Liver (tissue), 9 donors: ENCODE measurements around the gene MAPK7. TPM values are rescaled to one million over a fixed set of nuclear protein-coding genes. Genes with fewer than 3 reads are reported as not detected.

Source experiments
- DNase-seq: peaks from one replicate; pipeline ENCODE4 v3.0.0-alpha.2; 2017; ENCODE audit warnings: low spot score
- H3K27ac ChIP-seq, 2 donors: one replicate each; pipeline ENCODE4 v1.7.0; 2013; ENCODE audit warnings: inconsistent platforms in 2 of 2, low read length in 2 of 2, control low read depth in 1 of 2, low read depth in 1 of 2, mild to moderate bottlenecking in 1 of 2
- H3K27me3 ChIP-seq, 4 donors: one replicate each; pipeline versions ENCODE4 v1.6.1 to v1.7.0; 2013; ENCODE audit warnings: low read length in 3 of 4, inconsistent platforms in 1 of 4, mild to moderate bottlenecking in 1 of 4, moderate library complexity in 1 of 4; ENCODE audit not compliant: control insufficient read depth in 4 of 4, insufficient read depth in 4 of 4
- H3K36me3 ChIP-seq, 4 donors: one replicate each; pipeline versions ENCODE4 v1.6.1 to v1.7.0; 2013; ENCODE audit warnings: low read length in 3 of 4, mild to moderate bottlenecking in 3 of 4, low read depth in 1 of 4, moderate library complexity in 1 of 4; ENCODE audit not compliant: control insufficient read depth in 4 of 4, insufficient read depth in 3 of 4
- H3K4me1 ChIP-seq, 4 donors: one replicate each; pipeline versions ENCODE4 v1.6.1 to v1.7.0; 2013; ENCODE audit warnings: low read length in 3 of 4, mild to moderate bottlenecking in 3 of 4, moderate library complexity in 1 of 4; ENCODE audit not compliant: control insufficient read depth in 4 of 4, insufficient read depth in 4 of 4
- H3K4me3 ChIP-seq, 3 donors: one replicate each; pipeline versions ENCODE4 v1.6.1 to v1.7.0; 2013; ENCODE audit warnings: low read length in 3 of 3, control low read depth in 1 of 3, low read depth in 1 of 3, mild to moderate bottlenecking in 1 of 3
- H3K9ac ChIP-seq, 2 donors: one replicate each; pipeline ENCODE4 v1.7.0; 2013; ENCODE audit warnings: low read length in 2 of 2, mild to moderate bottlenecking in 2 of 2, moderate library complexity in 2 of 2, control low read depth in 1 of 2, low read depth in 1 of 2
- H3K9me3 ChIP-seq, 4 donors: one replicate each; pipeline versions ENCODE4 v1.6.1 to v1.7.0; 2013; ENCODE audit warnings: low read length in 3 of 4; ENCODE audit not compliant: control insufficient read depth in 4 of 4
- EGR1 ChIP-seq, 2 donors: IDR thresholded peaks; 2 replicates each; pipeline ENCODE4 v1.6.1; 2016 to 2018; ENCODE audit warnings: antibody characterized with exemption in 2 of 2, low read depth in 2 of 2
- FOXA1 ChIP-seq: IDR thresholded peaks from 2 replicates; pipeline ENCODE4 v1.6.1; 2016; ENCODE audit warnings: antibody characterized with exemption
- GABPA ChIP-seq, 2 donors: IDR thresholded peaks in 1 of 2; conservative IDR thresholded peaks in 1 of 2; 2 replicates each; pipeline ENCODE4 v1.6.1; 2016; ENCODE audit warnings: antibody characterized with exemption in 2 of 2, mild to moderate bottlenecking in 1 of 2, moderate library complexity in 1 of 2
- HNF4A ChIP-seq, 2 donors: conservative IDR thresholded peaks; 2 replicates each; pipeline ENCODE4 v1.6.1; 2016; ENCODE audit warnings: antibody characterized with exemption in 2 of 2, mild to moderate bottlenecking in 2 of 2
- HNF4G ChIP-seq: IDR thresholded peaks from 2 replicates; pipeline ENCODE4 v1.6.1; 2016; ENCODE audit warnings: antibody characterized with exemption
- JUND ChIP-seq, 2 donors: IDR thresholded peaks; 2 replicates each; pipeline ENCODE4 v1.6.1; 2016; ENCODE audit warnings: antibody characterized with exemption in 2 of 2
- NR2F2 ChIP-seq: IDR thresholded peaks from 2 replicates; pipeline ENCODE4 v1.6.1; 2016; ENCODE audit warnings: antibody characterized with exemption
- RAD21 ChIP-seq, 2 donors: IDR thresholded peaks; 2 replicates each; pipeline ENCODE4 v1.6.1; 2016; ENCODE audit warnings: antibody characterized with exemption in 2 of 2, mild to moderate bottlenecking in 2 of 2
- RXRA ChIP-seq, 2 donors: IDR thresholded peaks; 2 replicates each; pipeline ENCODE4 v1.6.1; 2017 to 2018; ENCODE audit warnings: antibody characterized with exemption in 2 of 2, mild to moderate bottlenecking in 1 of 2
- SP1 ChIP-seq: IDR thresholded peaks from 2 replicates; pipeline ENCODE4 v1.6.1; 2018; ENCODE audit warnings: antibody characterized with exemption, mild to moderate bottlenecking
- TAF1 ChIP-seq: conservative IDR thresholded peaks from 2 replicates; pipeline ENCODE4 v1.6.1; 2016; ENCODE audit warnings: antibody characterized with exemption, mild to moderate bottlenecking
- YY1 ChIP-seq: IDR thresholded peaks from 2 replicates; pipeline ENCODE4 v1.6.1; 2016; ENCODE audit warnings: antibody characterized with exemption, mild to moderate bottlenecking
- WGBS: extraction: QIAGEN DNeasy Blood & Tissue Kit; methylation state at CpG from one replicate; pipeline ENCODE4 v1.1.7; 2013; 5-methylcytosine and 5-hydroxymethylcytosine counted together
- polyA plus RNA-seq, 2 donors: library from polyadenylated mRNA; stranded (reverse) in 1 of 2; unstranded in 1 of 2; fragments of 200-250 nt in 1 of 2; fragments of >200 nt in 1 of 2; fragmentation: Nextera tagmentation in 1 of 2; extraction: Ambion mirVana in 1 of 2; gene quantifications; one replicate each; pipeline versions ENCODE4 v1.2.1 to v1.2.3, GENCODE V29; 2013 to 2015
- total RNA-seq, 2 donors: library from RNA; depleted of rRNA; stranded (reverse); fragments of >200 nt; gene quantifications; one replicate each; pipeline ENCODE4 v1.2.3, GENCODE V29; 2014
- TF ChIP-seq, protein P1 (sequence below): IDR thresholded peaks from 2 replicates; pipeline ENCODE4 v1.6.1; 2016; ENCODE audit warnings: antibody characterized with exemption
- TF ChIP-seq, protein P2 (sequence below): fragments of 150-350 bp; IDR thresholded peaks from 2 replicates; pipeline ENCODE4 v1.5.1; 2017; ENCODE audit warnings: improper control_type of control experiment, low read depth, low read length; ENCODE audit not compliant: missing input control
- TF ChIP-seq, protein P3 (sequence below): IDR thresholded peaks from 2 replicates; pipeline ENCODE4 v1.6.1; 2016; ENCODE audit warnings: antibody characterized with exemption
- TF ChIP-seq, protein P4 (sequence below): IDR thresholded peaks from 2 replicates; pipeline ENCODE4 v1.6.1; 2016; ENCODE audit warnings: antibody characterized with exemption
- TF ChIP-seq, protein P5 (sequence below): IDR thresholded peaks from 2 replicates; pipeline ENCODE4 v1.6.1; 2016; ENCODE audit warnings: antibody characterized with exemption, mild to moderate bottlenecking
- donor health status: healthy.
- donor health status: healthy.
- donor health status: healthy.
- donor health status: healthy.
- donor health status: healthy.

The MAPK7 gene
- total and polyA plus RNA-seq, 4 donors: 3.4 to 8.8 (median 5.2) TPM

DNA sequence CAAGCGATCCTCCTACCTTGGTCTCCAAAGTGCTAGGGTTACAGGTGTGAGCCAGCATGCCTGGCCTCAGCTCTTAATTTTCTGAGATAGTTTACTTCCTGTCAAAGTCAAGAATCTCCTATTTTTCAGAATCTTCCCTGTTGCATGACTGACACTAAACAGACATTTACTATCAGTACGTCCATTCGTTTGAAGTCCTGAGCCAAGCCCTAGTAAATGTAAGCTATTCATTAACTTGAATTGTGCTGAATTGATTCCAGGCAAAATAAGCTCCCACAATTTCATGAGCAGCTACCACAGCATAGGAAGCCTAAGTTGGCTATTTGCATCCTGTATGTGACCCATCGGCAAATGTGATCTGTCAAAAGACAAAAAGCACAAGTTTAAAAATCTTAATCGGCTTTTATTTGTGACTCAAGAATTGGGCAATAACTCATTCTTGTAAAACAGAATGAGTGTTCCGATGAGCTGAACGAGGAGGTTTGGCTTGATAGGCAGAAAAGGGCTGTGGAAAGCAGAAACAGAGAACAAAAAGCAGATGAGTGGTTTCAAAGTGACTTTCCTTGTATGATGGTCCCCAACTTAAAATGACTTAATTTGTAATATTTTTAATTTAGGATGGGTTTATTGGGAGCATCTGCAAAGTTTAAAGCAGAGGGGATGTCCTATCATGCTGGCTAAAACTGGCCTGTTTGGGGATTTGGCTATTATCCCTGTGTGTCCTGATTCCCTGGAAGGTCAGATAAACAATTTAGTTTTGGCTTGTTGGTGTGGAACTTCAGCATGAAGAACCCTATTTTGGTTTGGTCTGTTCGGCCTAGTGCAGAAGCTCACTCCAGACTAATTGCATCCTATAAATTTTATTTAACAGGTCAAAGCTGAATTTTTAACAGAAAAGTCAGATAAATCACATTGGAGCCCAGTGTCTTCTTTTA is 46.9 kb downstream of the MAPK7 start:
- Histone ChIP-seq H3K27ac (peak overlapping the region in 1 of 2 donors; percentile 20), H3K27me3 (peaks cover 0 to 5% (median 0%) of the 10 kb centered on the region in 4 donors), H3K4me3 (no peak overlapping the region), H3K9ac (no peak overlapping the region), H3K9me3 (no peaks in the 10 kb centered on the region), H3K4me1 (peaks cover 0 to 10% (median 6%) of the 10 kb centered on the region in 4 donors), H3K36me3 (no peaks in the 10 kb centered on the region)
- DNase-seq: no peak
- WGBS: 40% methylated on average over 8 of the region's 8 CpGs
- TF ChIP-seq, protein P1, sequence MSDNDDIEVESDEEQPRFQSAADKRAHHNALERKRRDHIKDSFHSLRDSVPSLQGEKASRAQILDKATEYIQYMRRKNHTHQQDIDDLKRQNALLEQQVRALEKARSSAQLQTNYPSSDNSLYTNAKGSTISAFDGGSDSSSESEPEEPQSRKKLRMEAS: peak; percentile 11
- TF ChIP-seq JUND (IDR thresholded peaks at IDR 0.05): peak in 1 of 2 donors; percentile 10
- TF ChIP-seq RAD21 (IDR thresholded peaks at IDR 0.05): no peak
- TF ChIP-seq SP1: peak; percentile 24
- peak in 1 of 2 donors; percentile 11 for TF ChIP-seq HNF4A (conservative IDR thresholded peaks at IDR 0.05)

DNA sequence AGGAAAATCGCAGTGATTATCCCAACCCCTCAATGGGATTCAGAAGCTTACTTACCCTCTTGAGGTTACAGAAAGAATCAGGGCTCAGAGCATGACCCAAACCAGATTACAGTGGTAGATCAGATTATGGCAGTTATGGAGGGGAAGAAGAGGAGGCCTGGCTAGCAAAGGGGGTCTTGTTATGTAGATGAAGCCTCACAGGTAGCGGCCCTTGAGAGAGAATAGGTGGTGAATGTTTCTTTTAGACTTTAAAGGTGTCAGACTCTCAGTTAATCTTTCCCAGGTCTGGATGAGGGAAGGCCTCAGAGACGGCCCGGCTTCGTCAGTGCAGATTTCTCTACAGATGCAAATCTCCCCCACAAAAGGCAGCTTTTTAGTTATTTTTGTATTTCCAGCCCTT is 48.3 kb downstream of the MAPK7 start:
- no peak overlapping the region for H3K27ac ChIP-seq
- WGBS: 96% methylated on average over 5 of the region's 5 CpGs
- no peak for DNase-seq

DNA sequence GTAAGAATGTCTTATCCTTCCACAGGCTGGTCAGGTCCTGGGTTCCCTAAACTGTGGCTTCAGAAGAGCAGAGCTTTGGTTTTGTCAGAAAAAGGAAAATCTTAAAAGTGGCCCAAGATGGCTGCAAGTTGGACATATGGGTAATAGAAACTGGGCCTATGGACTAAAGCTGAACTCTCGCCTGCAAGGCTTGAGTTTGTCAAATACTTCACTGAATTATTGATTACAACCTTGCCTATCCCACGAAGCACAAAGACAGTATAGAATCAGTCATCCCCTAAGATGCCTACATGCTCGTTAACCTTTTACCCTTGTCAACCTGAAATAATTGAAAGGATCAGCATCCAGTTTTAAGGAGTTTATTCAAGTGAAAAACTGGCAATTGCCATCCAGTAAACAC is 53.4 kb downstream of the MAPK7 start:
- H3K4me3 ChIP-seq: no peak overlapping the region
- H3K27me3 ChIP-seq: peaks cover 0 to 2% (median 0%) of the 10 kb centered on the region in 4 donors
- 72% methylated on average over 3 of the region's 3 CpGs for WGBS
- H3K4me1 ChIP-seq: no peaks in the 10 kb centered on the region
- no peaks in the 10 kb centered on the region for H3K36me3 ChIP-seq
- H3K9me3 ChIP-seq: no peaks in the 10 kb centered on the region
- no peak overlapping the region for H3K9ac ChIP-seq
- no peak for DNase-seq
- H3K27ac ChIP-seq: no peak overlapping the region
- TF ChIP-seq, protein P2, sequence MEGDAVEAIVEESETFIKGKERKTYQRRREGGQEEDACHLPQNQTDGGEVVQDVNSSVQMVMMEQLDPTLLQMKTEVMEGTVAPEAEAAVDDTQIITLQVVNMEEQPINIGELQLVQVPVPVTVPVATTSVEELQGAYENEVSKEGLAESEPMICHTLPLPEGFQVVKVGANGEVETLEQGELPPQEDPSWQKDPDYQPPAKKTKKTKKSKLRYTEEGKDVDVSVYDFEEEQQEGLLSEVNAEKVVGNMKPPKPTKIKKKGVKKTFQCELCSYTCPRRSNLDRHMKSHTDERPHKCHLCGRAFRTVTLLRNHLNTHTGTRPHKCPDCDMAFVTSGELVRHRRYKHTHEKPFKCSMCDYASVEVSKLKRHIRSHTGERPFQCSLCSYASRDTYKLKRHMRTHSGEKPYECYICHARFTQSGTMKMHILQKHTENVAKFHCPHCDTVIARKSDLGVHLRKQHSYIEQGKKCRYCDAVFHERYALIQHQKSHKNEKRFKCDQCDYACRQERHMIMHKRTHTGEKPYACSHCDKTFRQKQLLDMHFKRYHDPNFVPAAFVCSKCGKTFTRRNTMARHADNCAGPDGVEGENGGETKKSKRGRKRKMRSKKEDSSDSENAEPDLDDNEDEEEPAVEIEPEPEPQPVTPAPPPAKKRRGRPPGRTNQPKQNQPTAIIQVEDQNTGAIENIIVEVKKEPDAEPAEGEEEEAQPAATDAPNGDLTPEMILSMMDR: no peak
- TF ChIP-seq JUND (IDR thresholded peaks at IDR 0.05): no peak
- TF ChIP-seq, protein P3, sequence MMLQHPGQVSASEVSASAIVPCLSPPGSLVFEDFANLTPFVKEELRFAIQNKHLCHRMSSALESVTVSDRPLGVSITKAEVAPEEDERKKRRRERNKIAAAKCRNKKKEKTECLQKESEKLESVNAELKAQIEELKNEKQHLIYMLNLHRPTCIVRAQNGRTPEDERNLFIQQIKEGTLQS: no peak
- TF ChIP-seq, protein P1: no peak
- TF ChIP-seq RAD21 (IDR thresholded peaks at IDR 0.05): no peak
- TF ChIP-seq HNF4G: no peak
- TF ChIP-seq FOXA1: no peak
- no peak for TF ChIP-seq NR2F2
- no peak for TF ChIP-seq YY1
- TF ChIP-seq, protein P4, sequence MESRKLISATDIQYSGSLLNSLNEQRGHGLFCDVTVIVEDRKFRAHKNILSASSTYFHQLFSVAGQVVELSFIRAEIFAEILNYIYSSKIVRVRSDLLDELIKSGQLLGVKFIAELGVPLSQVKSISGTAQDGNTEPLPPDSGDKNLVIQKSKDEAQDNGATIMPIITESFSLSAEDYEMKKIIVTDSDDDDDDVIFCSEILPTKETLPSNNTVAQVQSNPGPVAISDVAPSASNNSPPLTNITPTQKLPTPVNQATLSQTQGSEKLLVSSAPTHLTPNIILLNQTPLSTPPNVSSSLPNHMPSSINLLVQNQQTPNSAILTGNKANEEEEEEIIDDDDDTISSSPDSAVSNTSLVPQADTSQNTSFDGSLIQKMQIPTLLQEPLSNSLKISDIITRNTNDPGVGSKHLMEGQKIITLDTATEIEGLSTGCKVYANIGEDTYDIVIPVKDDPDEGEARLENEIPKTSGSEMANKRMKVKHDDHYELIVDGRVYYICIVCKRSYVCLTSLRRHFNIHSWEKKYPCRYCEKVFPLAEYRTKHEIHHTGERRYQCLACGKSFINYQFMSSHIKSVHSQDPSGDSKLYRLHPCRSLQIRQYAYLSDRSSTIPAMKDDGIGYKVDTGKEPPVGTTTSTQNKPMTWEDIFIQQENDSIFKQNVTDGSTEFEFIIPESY: no peak
- no peak for TF ChIP-seq SP1
- TF ChIP-seq EGR1 (IDR thresholded peaks at IDR 0.05; ENCODE audit: low read depth in 2 of 2): no peak
- TF ChIP-seq RXRA (IDR thresholded peaks at IDR 0.05): no peak
- TF ChIP-seq GABPA (IDR thresholded peaks at IDR 0.05 in 1 of 2, conservative IDR thresholded peaks at IDR 0.05 in 1 of 2): no peak

More for the DNA sequence above, 48.3 kb downstream of the MAPK7 start:
- no peaks in the 10 kb centered on the region for H3K9me3 ChIP-seq
- no peaks in the 10 kb centered on the region for H3K36me3 ChIP-seq
- H3K27me3 ChIP-seq: peaks cover 0 to 5% (median 0%) of the 10 kb centered on the region in 4 donors
- TF ChIP-seq TAF1 (no peak), JUND (IDR thresholded peaks at IDR 0.05) (no peak), RAD21 (IDR thresholded peaks at IDR 0.05) (no peak)
- TF ChIP-seq, protein P5, sequence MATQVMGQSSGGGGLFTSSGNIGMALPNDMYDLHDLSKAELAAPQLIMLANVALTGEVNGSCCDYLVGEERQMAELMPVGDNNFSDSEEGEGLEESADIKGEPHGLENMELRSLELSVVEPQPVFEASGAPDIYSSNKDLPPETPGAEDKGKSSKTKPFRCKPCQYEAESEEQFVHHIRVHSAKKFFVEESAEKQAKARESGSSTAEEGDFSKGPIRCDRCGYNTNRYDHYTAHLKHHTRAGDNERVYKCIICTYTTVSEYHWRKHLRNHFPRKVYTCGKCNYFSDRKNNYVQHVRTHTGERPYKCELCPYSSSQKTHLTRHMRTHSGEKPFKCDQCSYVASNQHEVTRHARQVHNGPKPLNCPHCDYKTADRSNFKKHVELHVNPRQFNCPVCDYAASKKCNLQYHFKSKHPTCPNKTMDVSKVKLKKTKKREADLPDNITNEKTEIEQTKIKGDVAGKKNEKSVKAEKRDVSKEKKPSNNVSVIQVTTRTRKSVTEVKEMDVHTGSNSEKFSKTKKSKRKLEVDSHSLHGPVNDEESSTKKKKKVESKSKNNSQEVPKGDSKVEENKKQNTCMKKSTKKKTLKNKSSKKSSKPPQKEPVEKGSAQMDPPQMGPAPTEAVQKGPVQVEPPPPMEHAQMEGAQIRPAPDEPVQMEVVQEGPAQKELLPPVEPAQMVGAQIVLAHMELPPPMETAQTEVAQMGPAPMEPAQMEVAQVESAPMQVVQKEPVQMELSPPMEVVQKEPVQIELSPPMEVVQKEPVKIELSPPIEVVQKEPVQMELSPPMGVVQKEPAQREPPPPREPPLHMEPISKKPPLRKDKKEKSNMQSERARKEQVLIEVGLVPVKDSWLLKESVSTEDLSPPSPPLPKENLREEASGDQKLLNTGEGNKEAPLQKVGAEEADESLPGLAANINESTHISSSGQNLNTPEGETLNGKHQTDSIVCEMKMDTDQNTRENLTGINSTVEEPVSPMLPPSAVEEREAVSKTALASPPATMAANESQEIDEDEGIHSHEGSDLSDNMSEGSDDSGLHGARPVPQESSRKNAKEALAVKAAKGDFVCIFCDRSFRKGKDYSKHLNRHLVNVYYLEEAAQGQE: no peak
- H3K4me1 ChIP-seq: peaks cover 0 to 10% (median 6%) of the 10 kb centered on the region in 4 donors
- no peak overlapping the region for H3K9ac ChIP-seq
- no peak overlapping the region for H3K4me3 ChIP-seq
